Cardiac muscle cell (in vitro differentiated cells and primary cell): ENCODE data around the gene RBM20. TPM values are rescaled to one million over a fixed set of nuclear protein-coding genes. Genes with fewer than 3 reads are reported as not detected.
"Not testable (repeated sequence)": the region's sequence is repeated elsewhere in the genome, so short reads cannot be mapped to it uniquely, and the experiment has no call there.

Experiments
- DNase-seq, 2 donors: peaks; one replicate each; pipeline versions ENCODE4 v3.0.0 to v3.0.0-alpha.2; 2010 to 2017; ENCODE audit warnings: low read depth in 1 of 2, low spot score in 1 of 2
- H3K27ac ChIP-seq: fragments of 200-600 bp; sonication (generic); 2 replicates; pipeline ENCODE4 v1.5.1; 2016
- H3K27me3 ChIP-seq: fragments of 200-600 bp; sonication (generic); 2 replicates; pipeline ENCODE4 v1.6.0; 2016; ENCODE audit warnings: control low read depth
- H3K36me3 ChIP-seq: fragments of 200-600 bp; sonication (generic); 2 replicates; pipeline ENCODE4 v1.5.1; 2016; ENCODE audit warnings: control low read depth
- H3K4me1 ChIP-seq: fragments of 200-600 bp; sonication (generic); 2 replicates; pipeline ENCODE4 v1.8.1; 2017; ENCODE audit warnings: low read depth, mild to moderate bottlenecking, mixed run types
- H3K4me3 ChIP-seq: fragments of 200-600 bp; sonication (generic); 2 replicates; pipeline ENCODE4 v1.5.1; 2016; ENCODE audit warnings: mild to moderate bottlenecking
- H3K9me3 ChIP-seq: fragments of 200-600 bp; sonication (generic); 2 replicates; pipeline ENCODE4 v1.5.1; 2017; ENCODE audit warnings: low read depth, mild to moderate bottlenecking, control low read depth
- polyA plus RNA-seq: library from polyadenylated mRNA; unstranded; fragments of >200 nt; fragmentation: Nextera tagmentation; extraction: Ambion mirVana; gene quantifications from 2 replicates; pipeline ENCODE4 v1.2.1, GENCODE V29; 2016
- total RNA-seq: library from RNA; depleted of rRNA; stranded (reverse); fragments of >200 nt; gene quantifications from 2 replicates; pipeline ENCODE4 v1.2.3, GENCODE V29; 2016
- TF ChIP-seq, protein P1 (sequence below): IDR thresholded peaks from 2 replicates; pipeline ENCODE4 v1.5.1; 2012; ENCODE audit warnings: low read depth, mild to moderate bottlenecking, low read length

RBM20 gene
- total and polyA plus RNA-seq, 2 experiments from 2014 or later: 19.2 to 28.5 TPM

GRCh38 chr10:110609605-110610004 lies 34.5 kb upstream of the RBM20 start:
- no peaks in the 10 kb centered on the region for H3K9me3 ChIP-seq
- DNase-seq: peak in 1 of 2 donors; percentile 49
- H3K36me3 ChIP-seq: peaks cover 15% of the 10 kb centered on the region
- peaks cover 14% of the 10 kb centered on the region for H3K4me1 ChIP-seq
- TF ChIP-seq, protein P1, sequence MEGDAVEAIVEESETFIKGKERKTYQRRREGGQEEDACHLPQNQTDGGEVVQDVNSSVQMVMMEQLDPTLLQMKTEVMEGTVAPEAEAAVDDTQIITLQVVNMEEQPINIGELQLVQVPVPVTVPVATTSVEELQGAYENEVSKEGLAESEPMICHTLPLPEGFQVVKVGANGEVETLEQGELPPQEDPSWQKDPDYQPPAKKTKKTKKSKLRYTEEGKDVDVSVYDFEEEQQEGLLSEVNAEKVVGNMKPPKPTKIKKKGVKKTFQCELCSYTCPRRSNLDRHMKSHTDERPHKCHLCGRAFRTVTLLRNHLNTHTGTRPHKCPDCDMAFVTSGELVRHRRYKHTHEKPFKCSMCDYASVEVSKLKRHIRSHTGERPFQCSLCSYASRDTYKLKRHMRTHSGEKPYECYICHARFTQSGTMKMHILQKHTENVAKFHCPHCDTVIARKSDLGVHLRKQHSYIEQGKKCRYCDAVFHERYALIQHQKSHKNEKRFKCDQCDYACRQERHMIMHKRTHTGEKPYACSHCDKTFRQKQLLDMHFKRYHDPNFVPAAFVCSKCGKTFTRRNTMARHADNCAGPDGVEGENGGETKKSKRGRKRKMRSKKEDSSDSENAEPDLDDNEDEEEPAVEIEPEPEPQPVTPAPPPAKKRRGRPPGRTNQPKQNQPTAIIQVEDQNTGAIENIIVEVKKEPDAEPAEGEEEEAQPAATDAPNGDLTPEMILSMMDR: no peak
- no peaks in the 10 kb centered on the region for H3K27me3 ChIP-seq
- no peak overlapping the region for H3K4me3 ChIP-seq
- peak overlapping the region; percentile 6 for H3K27ac ChIP-seq

- peak; percentile 63 to 72 for DNase-seq
- H3K4me3 ChIP-seq: no peak overlapping the region
- H3K27me3 ChIP-seq: no peaks in the 10 kb centered on the region
- peaks cover 11% of the 10 kb centered on the region for H3K36me3 ChIP-seq
- H3K4me1 ChIP-seq: peaks cover 14% of the 10 kb centered on the region
- H3K27ac ChIP-seq: no peak overlapping the region
- TF ChIP-seq, protein P1: peak; percentile 85
- no peaks in the 10 kb centered on the region for H3K9me3 ChIP-seq
Measured at GRCh38 chr10:110610308-110610774, 33.8 kb upstream of the RBM20 start.

DNA sequence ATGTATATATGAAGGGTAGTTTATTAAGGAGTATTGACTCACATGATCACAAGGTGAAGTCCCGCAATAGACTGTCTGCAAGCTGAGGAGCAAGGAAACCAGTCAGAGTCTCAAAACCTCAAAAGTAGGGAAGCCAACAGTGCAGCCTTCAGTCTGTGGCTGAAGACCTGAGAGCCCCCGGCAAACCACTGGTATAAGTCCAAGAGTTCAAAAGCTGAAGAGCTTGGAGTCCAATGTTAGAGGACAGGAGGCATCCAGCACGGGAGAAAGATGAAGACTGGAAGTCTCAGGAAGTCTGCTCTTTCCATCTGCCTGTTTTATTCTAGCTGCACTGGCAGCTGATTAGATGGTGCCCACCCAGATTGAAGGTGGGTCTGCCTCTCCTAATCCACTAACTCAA lies 33.4 kb upstream of the RBM20 start:
- peaks cover 14% of the 10 kb centered on the region for H3K4me1 ChIP-seq
- H3K9me3 ChIP-seq, DNase-seq, H3K27ac ChIP-seq, H3K4me3 ChIP-seq, H3K36me3 ChIP-seq, H3K27me3 ChIP-seq: not testable (repeated sequence)

GRCh38 chr10:110612087-110612486 lies 32.0 kb upstream of the RBM20 start:
- Histone ChIP-seq H3K36me3 (no peaks in the 10 kb centered on the region), H3K9me3 (no peaks in the 10 kb centered on the region), H3K4me3 (no peak overlapping the region), H3K27me3 (no peaks in the 10 kb centered on the region), H3K4me1 (peaks cover 14% of the 10 kb centered on the region), H3K27ac (no peak overlapping the region)
- no peak for DNase-seq
- TF ChIP-seq, protein P1: no peak

- Histone ChIP-seq H3K9me3 (no peaks in the 10 kb centered on the region), H3K27me3 (no peaks in the 10 kb centered on the region), H3K36me3 (no peaks in the 10 kb centered on the region), H3K4me1 (peaks cover 14% of the 10 kb centered on the region), H3K4me3 (no peak overlapping the region), H3K27ac (no peak overlapping the region)
- no peak for DNase-seq
- TF ChIP-seq, protein P1: no peak
Measured at GRCh38 chr10:110612629-110613028, 31.5 kb upstream of the RBM20 start.

- TF ChIP-seq, protein P1: no peak
- DNase-seq: no peak
- H3K27ac ChIP-seq: no peak overlapping the region
Measured at GRCh38 chr10:110613341-110613995, 30.7 kb upstream of the RBM20 start.

More at GRCh38 chr10:110613341-110613995, 30.7 kb upstream of the RBM20 start:
- no peaks in the 10 kb centered on the region for H3K9me3 ChIP-seq
- no peaks in the 10 kb centered on the region for H3K27me3 ChIP-seq
- no peak overlapping the region for H3K4me3 ChIP-seq
- H3K4me1 ChIP-seq: peaks cover 14% of the 10 kb centered on the region
- H3K36me3 ChIP-seq: no peaks in the 10 kb centered on the region
